IMR-90 (cell line): ENCODE data around the gene NECAB2. TPM values are rescaled to one million over a fixed set of nuclear protein-coding genes. Genes with fewer than 3 reads are reported as not detected.

ENCODE experiments used
- ATAC-seq: fragments of 200-7000 bp; cut with Tn5 transposase; 2 replicates; pipeline ENCODE4 v1.9.1; 2020; ENCODE audit warnings: low read depth, mild to moderate bottlenecking, moderate library complexity
- BruUV-seq: library from RNA; stranded (reverse); fragments of 400-500 nt; replicated peaks from 2 replicates; lab custom pipeline; 2021; lab: Mats Ljungman, UMichigan
- CTCF ChIA-PET: fragments of 300-600 bp; formaldehyde crosslinking; extraction: SDS; loops from one replicate; lab custom pipeline; 2021; ENCODE audit warnings: antibody characterized with exemption; lab: Yijun Ruan, JAX
- POLR2A ChIA-PET: fragments of 300-600 bp; sonication (Branson Sonifier 250); formaldehyde crosslinking; loops from one replicate; lab custom pipeline; 2022; ENCODE audit warnings: antibody characterized with exemption; ENCODE audit not compliant: unreplicated experiment; lab: Charles Lee
- DNase-seq: peaks from one replicate; pipeline ENCODE4 v3.0.0; 2013
- H2AFZ ChIP-seq: replicated peaks from 2 replicates; pipeline ENCODE3; 2013; ENCODE audit warnings: low read length, mild to moderate bottlenecking; ENCODE audit not compliant: poor library complexity
- H2AK5ac ChIP-seq: 2 replicates; pipeline ENCODE4 v1.6.1; 2013; ENCODE audit warnings: low read depth, low read length, inconsistent platforms
- H2AK9ac ChIP-seq: replicated peaks from 2 replicates; pipeline ENCODE3; 2013; ENCODE audit warnings: mild to moderate bottlenecking, low read depth, low read length, moderate library complexity; ENCODE audit not compliant: poor library complexity
- H2BK120ac ChIP-seq: 2 replicates; pipeline ENCODE4 v1.6.1; 2013; ENCODE audit warnings: low read depth, low read length, inconsistent platforms
- H2BK15ac ChIP-seq: 3 replicates; pipeline ENCODE4 v1.6.1; 2013; ENCODE audit warnings: low read depth, low read length, inconsistent platforms
- H2BK20ac ChIP-seq: 2 replicates; pipeline ENCODE4 v1.6.1; 2013; ENCODE audit warnings: low read depth, mild to moderate bottlenecking, inconsistent platforms, low read length, moderate library complexity
- H2BK5ac ChIP-seq: 2 replicates; pipeline ENCODE4 v1.6.1; 2013; ENCODE audit warnings: mild to moderate bottlenecking, low read depth, low read length, inconsistent platforms; ENCODE audit not compliant: poor library complexity, severe bottlenecking
- H3K14ac ChIP-seq: replicated peaks from 2 replicates; pipeline ENCODE4 v1.6.1; 2013; ENCODE audit warnings: low read depth, low read length, inconsistent platforms
- H3K18ac ChIP-seq: 2 replicates; pipeline ENCODE4 v1.6.1; 2013; ENCODE audit warnings: low read depth, low read length, control low read depth
- H3K23ac ChIP-seq: 2 replicates; pipeline ENCODE4 v1.6.1; 2013; ENCODE audit warnings: low read depth, low read length, inconsistent platforms
- H3K27ac ChIP-seq: 2 replicates; pipeline ENCODE4 v1.5.1; 2013; ENCODE audit warnings: mild to moderate bottlenecking, control low read depth, low read length; ENCODE audit not compliant: insufficient read depth
- H3K27me3 ChIP-seq: 2 replicates; pipeline ENCODE4 v1.6.1; 2013; ENCODE audit warnings: low read length; ENCODE audit not compliant: control insufficient read depth, insufficient read depth
- H3K36me3 ChIP-seq: 2 replicates; pipeline ENCODE4 v1.6.1; 2013; ENCODE audit warnings: low read length, mixed read lengths; ENCODE audit not compliant: control insufficient read depth, insufficient read depth
- H3K4ac ChIP-seq: 2 replicates; pipeline ENCODE4 v1.6.1; 2013; ENCODE audit warnings: low read depth, low read length, inconsistent platforms
- H3K4me1 ChIP-seq: 2 replicates; pipeline ENCODE4 v1.6.1; 2013; ENCODE audit warnings: low read length, mixed read lengths; ENCODE audit not compliant: control insufficient read depth, insufficient read depth
- H3K4me2 ChIP-seq: 2 replicates; pipeline ENCODE4 v1.6.1; 2013; ENCODE audit warnings: low read depth, mild to moderate bottlenecking, control low read depth, low read length, moderate library complexity
- H3K4me3 ChIP-seq: 2 replicates; pipeline ENCODE4 v1.5.1; 2013; ENCODE audit warnings: low read depth, mild to moderate bottlenecking, control low read depth, low read length, moderate library complexity; ENCODE audit not compliant: insufficient read depth
- H3K56ac ChIP-seq: 2 replicates; pipeline ENCODE4 v1.6.1; 2013; ENCODE audit warnings: low read length, inconsistent platforms; ENCODE audit not compliant: insufficient read depth; ENCODE audit errors: extremely low read depth
- H3K79me1 ChIP-seq, 2 experiments: 2 replicates each; pipeline ENCODE4 v1.6.1; 2013; ENCODE audit warnings: low read length in 2 of 2, inconsistent platforms in 1 of 2, low read depth in 1 of 2
- H3K9ac ChIP-seq: 2 replicates; pipeline ENCODE4 v1.6.1; 2013; ENCODE audit warnings: low read depth, low read length, control low read depth
- H3K9me1 ChIP-seq: 2 replicates; pipeline ENCODE4 v1.6.1; 2013; ENCODE audit warnings: low read length, inconsistent platforms; ENCODE audit not compliant: insufficient read depth
- H3K9me3 ChIP-seq: 2 replicates; pipeline ENCODE4 v1.6.1; 2013; ENCODE audit warnings: low read length; ENCODE audit not compliant: control insufficient read depth, insufficient read depth
- H4K20me1 ChIP-seq: 2 replicates; pipeline ENCODE4 v1.6.1; 2013; ENCODE audit warnings: low read length, inconsistent platforms; ENCODE audit not compliant: insufficient read depth
- H4K5ac ChIP-seq: 2 replicates; pipeline ENCODE4 v1.6.1; 2013; ENCODE audit warnings: mild to moderate bottlenecking, low read depth, low read length, control low read depth
- H4K8ac ChIP-seq, 2 experiments: 2 replicates each; pipeline ENCODE4 v1.6.1; 2013; ENCODE audit warnings: low read depth in 2 of 2, low read length in 2 of 2, control low read depth in 1 of 2, inconsistent platforms in 1 of 2
- H4K91ac ChIP-seq: 2 replicates; pipeline ENCODE4 v1.6.1; 2013; ENCODE audit warnings: low read depth, low read length, inconsistent platforms; ENCODE audit not compliant: insufficient read depth
- BHLHE40 ChIP-seq: fragments of 150-350 bp; IDR thresholded peaks from 2 replicates; pipeline ENCODE4 v1.6.1; 2016; ENCODE audit warnings: mild to moderate bottlenecking, low read depth, low read length
- CEBPB ChIP-seq: IDR thresholded peaks from 2 replicates; pipeline ENCODE4 v1.6.1; 2012; ENCODE audit warnings: low read depth, low read length, improper control_type of control experiment
- FOS ChIP-seq: fragments of 150-350 bp; IDR thresholded peaks from 2 replicates; pipeline ENCODE4 v1.6.1; 2016; ENCODE audit warnings: low read depth, low read length
- MAFK ChIP-seq: IDR thresholded peaks from 2 replicates; pipeline ENCODE4 v1.6.1; 2012; ENCODE audit warnings: low read depth, low read length, improper control_type of control experiment
- MXI1 ChIP-seq: IDR thresholded peaks from 2 replicates; pipeline ENCODE4 v1.6.1; 2012; ENCODE audit warnings: low read depth, mild to moderate bottlenecking, low read length, moderate library complexity, borderline replicate concordance
- RAD21 ChIP-seq: IDR thresholded peaks from 2 replicates; pipeline ENCODE4 v1.6.1; 2012; ENCODE audit warnings: low read length, improper control_type of control experiment
- RCOR1 ChIP-seq: IDR thresholded peaks from 2 replicates; pipeline ENCODE4 v1.6.1; 2012; ENCODE audit warnings: mild to moderate bottlenecking, low read length, improper control_type of control experiment; ENCODE audit not compliant: insufficient replicate concordance
- USF2 ChIP-seq: fragments of 150-350 bp; IDR thresholded peaks from 2 replicates; pipeline ENCODE4 v1.6.1; 2017; ENCODE audit warnings: mild to moderate bottlenecking, antibody characterized with exemption, low read length, low read depth
- WGBS, 2 experiments: methylation state at CpG; one replicate each; pipeline versions ENCODE4 v1.1.5 to v1.1.7; 2013; ENCODE audit warnings: missing lambda C conversion rate in 2 of 2; ENCODE audit not compliant: insufficient read length in 1 of 2; ENCODE audit errors: extremely low coverage in 2 of 2; 5-methylcytosine and 5-hydroxymethylcytosine counted together
- dilution Hi-C: fragments of 300-500 bp; cut with HindIII; formaldehyde crosslinking; loops from one replicate; pipeline ENCODE4 v1.14.3; 2018; ENCODE audit warnings: low sequenced_read_pairs; ENCODE audit not compliant: unreplicated experiment
- in situ Hi-C: fragments of 300-500 bp; cut with MboI; formaldehyde crosslinking; loops from 3 replicates; pipeline ENCODE4 v1.14.3; 2019; ENCODE audit warnings: low sequenced_read_pairs, inconsistent platforms, mixed read lengths
- intact Hi-C: fragments of 100-400 bp; cut with micrococcal nuclease; formaldehyde crosslinking; loops from 2 replicates; pipeline ENCODE4 v1.10.0; 2022
- polyA plus RNA-seq, 3 experiments: library from polyadenylated mRNA; depleted of rRNA; stranded (reverse); fragments of >200 nt; gene quantifications; 2 replicates each; pipeline ENCODE4 v1.2.3, GENCODE V29; 2012; ENCODE audit warnings: low replicate concordance in 1 of 3
- total RNA-seq: library from RNA; depleted of rRNA; stranded (reverse); fragments of >200 nt; gene quantifications from 2 replicates; pipeline ENCODE4 v1.2.3, GENCODE V29; 2012
- TF ChIP-seq, protein P1 (sequence below): conservative IDR thresholded peaks from 2 replicates; pipeline ENCODE4 v1.5.1; 2012; ENCODE audit warnings: mild to moderate bottlenecking, low read depth, low read length, improper control_type of control experiment
- TF ChIP-seq, protein P2 (sequence below): fragments of 150-350 bp; IDR thresholded peaks from 2 replicates; pipeline ENCODE4 v1.6.1; 2016; ENCODE audit warnings: low read depth, mild to moderate bottlenecking, low read length, moderate library complexity, borderline replicate concordance

Gene NECAB2
- total and polyA plus RNA-seq, 2 of the 4 experiments (the other 2 are of a cell fraction), result 0.27 TPM; not detected in 1

GRCh38 chr16:83952587-83952939 is 15.5 kb upstream of the NECAB2 start:
- DNase-seq, result no peak
- dilution Hi-C loops, result no loop called here
- 17% methylated on average over 3 of the region's 8 CpGs; no CpG with 5 or more reads in 1 of the 2 experiments for WGBS, 2 experiments

More at GRCh38 chr16:83952587-83952939, 15.5 kb upstream of the NECAB2 start:
- peaks cover 0 to 25% of the 10 kb centered on the region in 2 experiments; a peak in 1 of 4 replicates for H3K79me1 ChIP-seq
- peak overlapping the region; percentile 74 for H3K56ac ChIP-seq
- peak overlapping the region; percentile 90 for H3K4ac ChIP-seq
- no peak for ATAC-seq
- H2AK9ac ChIP-seq, result peak overlapping the region; percentile 95
- H3K4me3 ChIP-seq, result no peak overlapping the region
- CTCF ChIA-PET, result no interaction called here
- H3K36me3 ChIP-seq, result no peaks in the 10 kb centered on the region; the same call in 1 of the 2 replicates
- intact Hi-C loops, result no loop called here
- no TSS peak for BruUV-seq
- H3K14ac ChIP-seq, result peak overlapping the region; percentile 79
- peak overlapping the region; percentile 56 for H4K91ac ChIP-seq
- H2AFZ ChIP-seq, result peak overlapping the region; percentile 96
- peak overlapping the region; percentile 82 for H2AK5ac ChIP-seq
- peak overlapping the region; percentile 89 for H2BK20ac ChIP-seq
- H3K4me2 ChIP-seq, result peak overlapping the region; percentile 56
- peak overlapping the region; percentile 77 for H3K27ac ChIP-seq
- 0 out of 2 replicates have a peak overlapping the region, but pooled peaks have one; percentile 44 for H3K23ac ChIP-seq
- peak overlapping the region; percentile 94 for H2BK120ac ChIP-seq
- H3K9me1 ChIP-seq, result peaks cover 8% of the 10 kb centered on the region
- H4K8ac ChIP-seq, result peak overlapping the region; percentile 85 to 86
- peaks cover 14% of the 10 kb centered on the region for H3K4me1 ChIP-seq
- H3K9ac ChIP-seq, result peak overlapping the region; percentile 41; the same call in 1 of the 2 replicates
- H4K5ac ChIP-seq, result peak overlapping the region; percentile 32
- peak overlapping the region; percentile 39 for H3K18ac ChIP-seq
- H4K20me1 ChIP-seq, result peaks cover 21% of the 10 kb centered on the region; the same call in 1 of the 2 replicates
- in situ Hi-C loops, result loop anchor here (25.0 kb wide), 1 partner anchor 535 kb away; no protein-coding TSS in a partner anchor
- H2BK15ac ChIP-seq, result peak overlapping the region; percentile 90; the same call in 2 of the 3 replicates
- H3K27me3 ChIP-seq, result no peaks in the 10 kb centered on the region
- no peak for TF ChIP-seq FOS
- no peak for TF ChIP-seq CEBPB
- no peak for TF ChIP-seq USF2
- no peak for TF ChIP-seq BHLHE40
- TF ChIP-seq, protein P1, sequence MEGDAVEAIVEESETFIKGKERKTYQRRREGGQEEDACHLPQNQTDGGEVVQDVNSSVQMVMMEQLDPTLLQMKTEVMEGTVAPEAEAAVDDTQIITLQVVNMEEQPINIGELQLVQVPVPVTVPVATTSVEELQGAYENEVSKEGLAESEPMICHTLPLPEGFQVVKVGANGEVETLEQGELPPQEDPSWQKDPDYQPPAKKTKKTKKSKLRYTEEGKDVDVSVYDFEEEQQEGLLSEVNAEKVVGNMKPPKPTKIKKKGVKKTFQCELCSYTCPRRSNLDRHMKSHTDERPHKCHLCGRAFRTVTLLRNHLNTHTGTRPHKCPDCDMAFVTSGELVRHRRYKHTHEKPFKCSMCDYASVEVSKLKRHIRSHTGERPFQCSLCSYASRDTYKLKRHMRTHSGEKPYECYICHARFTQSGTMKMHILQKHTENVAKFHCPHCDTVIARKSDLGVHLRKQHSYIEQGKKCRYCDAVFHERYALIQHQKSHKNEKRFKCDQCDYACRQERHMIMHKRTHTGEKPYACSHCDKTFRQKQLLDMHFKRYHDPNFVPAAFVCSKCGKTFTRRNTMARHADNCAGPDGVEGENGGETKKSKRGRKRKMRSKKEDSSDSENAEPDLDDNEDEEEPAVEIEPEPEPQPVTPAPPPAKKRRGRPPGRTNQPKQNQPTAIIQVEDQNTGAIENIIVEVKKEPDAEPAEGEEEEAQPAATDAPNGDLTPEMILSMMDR, result no peak
- no peak for TF ChIP-seq RCOR1
- TF ChIP-seq MXI1, result no peak
- no peak for TF ChIP-seq RAD21
- TF ChIP-seq MAFK, result no peak
- TF ChIP-seq, protein P2, sequence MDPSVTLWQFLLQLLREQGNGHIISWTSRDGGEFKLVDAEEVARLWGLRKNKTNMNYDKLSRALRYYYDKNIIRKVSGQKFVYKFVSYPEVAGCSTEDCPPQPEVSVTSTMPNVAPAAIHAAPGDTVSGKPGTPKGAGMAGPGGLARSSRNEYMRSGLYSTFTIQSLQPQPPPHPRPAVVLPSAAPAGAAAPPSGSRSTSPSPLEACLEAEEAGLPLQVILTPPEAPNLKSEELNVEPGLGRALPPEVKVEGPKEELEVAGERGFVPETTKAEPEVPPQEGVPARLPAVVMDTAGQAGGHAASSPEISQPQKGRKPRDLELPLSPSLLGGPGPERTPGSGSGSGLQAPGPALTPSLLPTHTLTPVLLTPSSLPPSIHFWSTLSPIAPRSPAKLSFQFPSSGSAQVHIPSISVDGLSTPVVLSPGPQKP, result no peak
- H3K9me3 ChIP-seq, result no peaks in the 10 kb centered on the region
- POLR2A ChIA-PET, result no interaction called here
- H2BK5ac ChIP-seq, result peak overlapping the region; percentile 69
